AG04449 (cell line): Measurements from ENCODE around the gene ST8SIA4.

Experiments
- CTCF ChIA-PET: fragments of 350-600 bp; formaldehyde crosslinking; extraction: SDS; loops from one replicate; lab custom pipeline; 2021; ENCODE audit warnings: antibody characterized with exemption; lab: Yijun Ruan, JAX
- POLR2A ChIA-PET: fragments of 400-600, 350-600 bp; formaldehyde crosslinking; extraction: SDS; loops from one replicate; lab custom pipeline; 2020; ENCODE audit warnings: antibody characterized with exemption, inconsistent platforms; lab: Yijun Ruan, JAX
- DNase-seq: peaks from one replicate; pipeline ENCODE4 v3.0.0-alpha.2; 2010; ENCODE audit warnings: low read depth, low spot score
- H3K4me3 ChIP-seq: 2 replicates; pipeline ENCODE4 v1.5.1; 2011; ENCODE audit warnings: low read depth, mild to moderate bottlenecking, control low read depth, low read length
- CTCF ChIP-seq: IDR thresholded peaks from one replicate; pipeline ENCODE4 v1.5.1; 2011; ENCODE audit warnings: mild to moderate bottlenecking, moderate library complexity, low read length, control low read depth, inconsistent platforms; ENCODE audit not compliant: insufficient read depth; ENCODE audit errors: missing control alignments

The ST8SIA4 gene

DNA sequence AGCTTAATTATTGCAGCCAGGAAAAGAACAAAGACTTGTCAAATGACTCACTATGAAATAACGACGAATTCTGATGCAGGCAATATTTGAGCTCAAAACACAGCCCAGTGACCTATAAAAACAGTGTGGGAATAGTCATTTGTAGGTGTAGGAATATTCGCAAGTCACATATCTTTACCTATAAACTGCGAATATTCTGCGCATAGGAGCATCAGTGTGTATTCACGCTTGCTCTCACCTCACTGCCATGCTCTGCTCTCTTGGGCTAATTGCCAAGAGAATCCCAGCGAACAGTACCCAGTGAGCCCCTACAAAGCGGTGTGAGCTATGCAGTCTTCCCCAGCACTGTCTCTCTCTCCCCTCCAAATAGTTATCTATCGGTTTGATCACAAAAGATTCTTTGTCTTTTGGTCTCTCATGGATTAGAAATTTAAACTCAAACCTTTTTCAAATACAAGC, 74.2 kb downstream of the ST8SIA4 start:
- DNase-seq, result no peak
- POLR2A ChIA-PET, result no interaction called here
- CTCF ChIA-PET, result no interaction called here
- TF ChIP-seq CTCF, result no peak
- H3K4me3 ChIP-seq, result no peak overlapping the region

DNA sequence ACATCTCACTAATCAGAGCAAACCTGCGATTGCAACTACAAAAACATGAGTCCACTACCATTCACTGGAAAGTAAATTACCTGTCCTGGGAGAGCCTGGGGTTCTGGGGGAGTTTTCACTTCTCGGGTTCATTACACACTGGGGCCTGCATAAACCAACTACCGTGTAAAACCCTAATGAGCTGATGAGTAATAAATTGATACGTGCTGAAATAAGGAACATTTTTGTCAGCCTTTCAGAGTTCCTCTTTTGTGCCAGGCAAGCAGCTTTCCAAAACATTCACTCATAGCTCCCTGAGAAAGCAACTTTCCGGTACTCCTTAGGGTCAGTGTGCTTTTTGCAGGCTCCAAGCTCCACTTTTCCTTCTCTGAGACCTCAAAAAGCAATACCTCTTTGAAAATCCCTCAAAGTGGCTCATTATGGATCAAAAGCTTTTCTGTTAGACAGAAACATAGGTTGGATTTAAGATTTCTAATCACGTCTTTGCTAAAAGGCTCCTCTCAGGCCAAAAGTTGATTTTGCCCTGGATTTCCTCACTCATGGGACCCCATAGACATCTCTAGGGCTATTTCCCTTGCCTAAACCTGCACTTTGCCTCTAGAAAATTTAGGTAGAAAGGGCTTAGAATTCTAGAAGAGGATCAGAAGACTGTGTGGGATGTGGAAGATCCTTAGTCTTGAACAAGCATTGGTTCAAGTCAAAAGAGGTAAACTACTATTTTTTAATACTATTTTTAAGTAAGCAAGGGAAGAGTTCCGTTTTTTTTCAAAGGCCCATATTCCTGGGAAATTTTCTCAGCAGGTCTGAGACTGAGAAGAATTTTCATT, 74.8 kb downstream of the ST8SIA4 start:
- no peak for TF ChIP-seq CTCF
- ChIA-PET CTCF (no interaction called here), POLR2A (no interaction called here)
- DNase-seq, result no peak
- no peak overlapping the region for H3K4me3 ChIP-seq

DNA sequence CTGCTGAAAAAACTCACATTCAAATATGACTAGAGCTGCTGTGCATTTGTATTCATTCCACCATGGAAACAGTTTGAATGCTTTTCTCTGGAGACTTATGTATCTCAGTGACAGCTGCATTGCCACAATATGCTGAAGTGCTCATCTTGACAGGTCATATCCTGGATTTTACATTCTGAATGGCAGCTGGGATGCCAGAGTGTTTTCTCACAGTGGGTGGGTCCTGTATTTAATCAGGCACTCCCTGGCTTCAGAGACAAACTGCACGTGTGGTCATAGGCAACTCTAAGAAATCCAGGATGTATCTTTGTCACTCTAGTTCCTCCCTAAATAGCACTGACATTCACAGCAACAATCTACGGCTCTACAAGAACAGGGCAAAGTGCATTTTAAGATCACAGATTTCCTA, 75.6 kb downstream of the ST8SIA4 start:
- no peak for DNase-seq
- no peak for TF ChIP-seq CTCF
- ChIA-PET POLR2A (no interaction called here), CTCF (no interaction called here)
- H3K4me3 ChIP-seq, result no peak overlapping the region

DNA sequence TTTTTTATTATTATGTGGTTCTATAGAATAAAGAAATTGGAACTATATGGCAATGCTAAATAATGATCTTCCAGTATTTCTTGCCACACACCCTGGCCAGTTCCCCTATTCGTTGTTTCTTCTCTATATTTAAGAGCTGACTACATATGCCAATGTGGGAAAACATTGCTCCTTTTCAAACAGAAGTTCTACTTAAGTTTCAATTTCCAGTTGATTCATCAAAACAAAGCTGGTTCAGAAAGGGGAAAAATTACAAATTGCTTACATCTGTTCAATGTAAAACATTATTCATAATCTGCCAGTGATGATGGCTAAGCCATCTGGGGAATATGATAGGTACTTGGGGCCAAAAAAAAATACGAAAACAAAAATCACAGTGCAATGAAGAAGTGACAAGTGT, 76.9 kb downstream of the ST8SIA4 start:
- TF ChIP-seq CTCF, result no peak
- no peak overlapping the region for H3K4me3 ChIP-seq

DNA sequence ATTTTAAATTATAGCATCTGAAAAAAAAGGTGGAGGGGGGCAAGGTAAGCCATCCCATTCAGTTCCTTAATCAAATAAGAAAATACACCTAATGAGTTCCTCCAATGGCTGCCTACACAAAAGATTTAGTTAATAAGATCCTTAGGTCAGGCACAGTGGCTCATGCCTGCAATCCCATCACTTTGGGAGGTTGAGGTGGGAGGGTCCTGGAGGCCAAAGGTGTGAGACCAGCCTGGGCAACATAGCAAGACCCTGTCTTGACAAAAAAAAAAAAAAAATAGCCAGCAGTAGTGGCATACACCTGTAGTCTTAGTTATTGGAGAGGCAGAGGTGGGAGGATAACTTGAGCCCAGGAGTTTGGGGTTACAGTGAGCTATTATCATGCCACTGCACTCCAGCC, 78.4 kb downstream of the ST8SIA4 start:
- H3K4me3 ChIP-seq, result no peak overlapping the region
- DNase-seq, result no peak
- TF ChIP-seq CTCF, result no peak
- POLR2A ChIA-PET, result no interaction called here
- CTCF ChIA-PET, result no interaction called here

More for the DNA sequence above, 76.9 kb downstream of the ST8SIA4 start:
- no peak for DNase-seq
- ChIA-PET CTCF (no interaction called here), POLR2A (no interaction called here)

DNA sequence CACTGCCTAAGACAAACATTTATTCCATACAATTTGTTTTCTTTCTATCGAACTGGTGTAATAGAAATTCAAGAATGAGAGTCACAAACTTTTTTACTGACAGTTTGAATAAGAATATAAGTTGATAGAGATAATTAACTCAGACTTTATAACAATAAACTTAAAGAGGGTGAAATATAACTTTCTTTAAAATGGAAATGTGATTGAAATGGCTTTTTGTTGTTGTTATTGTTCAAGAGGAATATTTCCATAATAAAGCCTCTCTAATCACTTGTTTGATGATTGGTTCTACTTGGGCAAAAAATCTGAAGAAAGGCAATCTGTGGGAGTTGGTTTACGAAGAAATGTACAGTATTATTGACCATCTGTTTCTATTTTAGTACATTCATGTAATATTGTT, 79.3 kb downstream of the ST8SIA4 start:
- POLR2A ChIA-PET, result no interaction called here

More for the DNA sequence above, 79.3 kb downstream of the ST8SIA4 start:
- no peak for TF ChIP-seq CTCF
- DNase-seq, result no peak
- CTCF ChIA-PET, result no interaction called here
- no peak overlapping the region for H3K4me3 ChIP-seq
